ENCODE data around the gene NRXN3. TPM values are rescaled to one million over a fixed set of nuclear protein-coding genes. Genes with fewer than 3 reads are reported as not detected.
A peak's percentile ranks its signal among the peaks of the same experiment; 100 is the strongest.

The NRXN3 gene
- total RNA-seq, 4 donors from 2014 or later = 0.04 to 0.16 TPM; not detected in 2

DNA sequence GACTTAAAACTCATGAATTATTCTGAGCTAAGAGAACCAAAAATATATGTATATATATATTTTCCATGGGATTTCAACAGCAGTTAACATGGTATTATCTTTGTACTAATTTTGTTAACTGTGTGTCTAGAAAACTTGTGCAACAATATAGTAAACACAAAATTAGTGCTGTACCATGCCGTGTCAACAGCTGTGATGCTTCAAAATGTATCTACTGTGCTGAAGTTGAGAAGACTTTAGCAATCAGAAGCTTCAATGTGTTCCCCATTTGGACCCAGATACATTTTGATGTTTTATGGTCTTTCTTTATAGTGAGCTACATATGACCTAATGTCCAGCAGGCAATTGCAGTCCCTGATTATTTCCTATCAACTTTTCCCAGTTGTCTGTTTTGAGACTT is 1635.5 kb downstream of the NRXN3 start:
- Histone ChIP-seq H3K36me3 (no peaks in the 10 kb centered on the region), H3K27me3 (no peaks in the 10 kb centered on the region), H3K4me3 (no peak overlapping the region), H3K9me3 (no peaks in the 10 kb centered on the region), H3K27ac (no peak overlapping the region), H3K4me1 (peaks cover 0 to 5% of the 10 kb centered on the region in 2 donors)
- DNase-seq (no peak), ATAC-seq (no peak)
- intact Hi-C loops (cut with DNase I; ENCODE audit: low total_unique reads) (no loop called here), in situ Hi-C loops (cut with MboI; ENCODE audit: low sequenced_read_pairs in 4 of 4) (no loop called here)
- no peak for TF ChIP-seq POLR2A (IDR thresholded peaks at IDR 0.05)
- TF ChIP-seq, protein P1, sequence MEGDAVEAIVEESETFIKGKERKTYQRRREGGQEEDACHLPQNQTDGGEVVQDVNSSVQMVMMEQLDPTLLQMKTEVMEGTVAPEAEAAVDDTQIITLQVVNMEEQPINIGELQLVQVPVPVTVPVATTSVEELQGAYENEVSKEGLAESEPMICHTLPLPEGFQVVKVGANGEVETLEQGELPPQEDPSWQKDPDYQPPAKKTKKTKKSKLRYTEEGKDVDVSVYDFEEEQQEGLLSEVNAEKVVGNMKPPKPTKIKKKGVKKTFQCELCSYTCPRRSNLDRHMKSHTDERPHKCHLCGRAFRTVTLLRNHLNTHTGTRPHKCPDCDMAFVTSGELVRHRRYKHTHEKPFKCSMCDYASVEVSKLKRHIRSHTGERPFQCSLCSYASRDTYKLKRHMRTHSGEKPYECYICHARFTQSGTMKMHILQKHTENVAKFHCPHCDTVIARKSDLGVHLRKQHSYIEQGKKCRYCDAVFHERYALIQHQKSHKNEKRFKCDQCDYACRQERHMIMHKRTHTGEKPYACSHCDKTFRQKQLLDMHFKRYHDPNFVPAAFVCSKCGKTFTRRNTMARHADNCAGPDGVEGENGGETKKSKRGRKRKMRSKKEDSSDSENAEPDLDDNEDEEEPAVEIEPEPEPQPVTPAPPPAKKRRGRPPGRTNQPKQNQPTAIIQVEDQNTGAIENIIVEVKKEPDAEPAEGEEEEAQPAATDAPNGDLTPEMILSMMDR (IDR thresholded peaks at IDR 0.05 in 4 of 5, conservative IDR thresholded peaks at IDR 0.05 in 1 of 5) = no peak

DNA sequence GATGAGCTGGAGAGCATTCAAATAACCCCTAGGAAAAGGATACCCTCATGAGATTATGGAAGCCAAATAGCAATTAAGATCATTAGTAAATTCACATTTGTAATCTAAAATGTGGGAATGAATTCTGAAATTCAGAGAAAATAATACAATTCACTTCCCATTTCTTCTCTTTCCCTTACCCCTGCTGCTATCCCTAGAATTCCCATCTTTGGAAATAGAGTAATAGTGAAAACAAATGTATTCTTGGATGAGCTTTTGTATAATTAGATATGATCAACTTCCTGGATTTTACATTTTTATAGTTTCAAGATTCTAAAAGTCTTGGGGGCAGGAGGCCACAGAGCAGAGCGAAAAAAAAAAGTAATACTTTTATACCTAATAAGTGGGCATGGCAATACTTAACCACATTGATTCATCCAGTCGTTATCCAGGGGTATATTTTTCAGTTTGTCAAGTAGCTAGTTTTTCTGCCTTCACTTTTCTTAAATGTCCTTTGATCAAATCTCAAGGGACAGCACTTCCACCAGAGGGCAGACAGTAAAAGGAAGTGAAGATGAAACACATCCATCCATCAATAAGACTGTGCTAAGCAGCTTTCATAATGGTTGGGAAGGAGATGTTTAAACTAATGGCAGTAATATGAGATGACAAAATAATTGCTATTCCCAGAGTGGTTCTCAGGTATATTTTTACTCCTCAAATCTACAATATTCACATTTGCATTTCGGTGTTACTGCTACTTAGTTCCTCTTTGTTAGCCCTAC is 1639.9 kb downstream of the NRXN3 start:
- DNase-seq = no peak
- Histone ChIP-seq H3K9me3 (no peaks in the 10 kb centered on the region), H3K36me3 (no peaks in the 10 kb centered on the region), H3K4me1 (no peaks in the 10 kb centered on the region), H3K4me3 (no peak overlapping the region), H3K27me3 (no peaks in the 10 kb centered on the region), H3K27ac (no peak overlapping the region)
- no peak for ATAC-seq
- intact Hi-C loops (cut with DNase I; ENCODE audit: low total_unique reads) (no loop called here), in situ Hi-C loops (cut with MboI; ENCODE audit: low sequenced_read_pairs in 4 of 4) (no loop called here)
- TF ChIP-seq, protein P1 (IDR thresholded peaks at IDR 0.05 in 4 of 5, conservative IDR thresholded peaks at IDR 0.05 in 1 of 5) = peak in 1 of 5 experiments; percentile 16
- TF ChIP-seq POLR2A (IDR thresholded peaks at IDR 0.05) = no peak

DNA sequence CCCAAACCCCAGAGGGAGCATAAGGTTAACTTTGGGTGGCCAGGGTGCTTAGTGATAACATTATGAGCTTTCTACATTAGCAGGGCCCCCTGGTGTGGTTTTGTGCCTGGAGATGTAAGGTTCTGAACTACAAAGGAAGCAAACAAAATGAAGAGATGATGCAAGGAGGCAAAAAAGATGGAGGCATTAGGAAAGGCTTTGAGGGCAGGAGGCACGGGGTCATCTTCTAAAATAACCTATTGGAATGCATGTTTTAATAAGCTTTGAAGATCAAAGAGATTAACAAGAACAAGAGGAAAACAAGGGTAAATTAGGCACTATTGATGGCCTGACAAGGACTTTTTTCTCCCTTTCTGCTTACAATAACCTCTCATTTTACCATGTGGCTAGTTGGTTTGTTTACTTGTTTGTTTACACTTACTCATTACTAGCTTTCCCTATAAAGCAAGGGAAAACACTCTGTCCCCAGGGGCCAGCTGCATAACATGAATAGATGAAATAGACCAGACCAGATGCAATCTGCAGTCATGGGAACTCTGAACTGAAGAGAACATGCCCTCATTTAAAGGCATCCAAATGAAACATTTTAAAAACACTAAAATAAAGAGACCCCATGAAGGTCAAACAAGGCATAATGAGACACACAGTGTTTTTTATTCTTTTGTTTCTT is 1650.8 kb downstream of the NRXN3 start:
- H3K9me3 ChIP-seq = no peaks in the 10 kb centered on the region
- intact Hi-C loops (cut with DNase I; ENCODE audit: low total_unique reads) (no loop called here), in situ Hi-C loops (cut with MboI; ENCODE audit: low sequenced_read_pairs in 4 of 4) (no loop called here)
- no peak overlapping the region for H3K27ac ChIP-seq
- no peaks in the 10 kb centered on the region for H3K27me3 ChIP-seq
- DNase-seq (no peak), ATAC-seq (no peak)
- TF ChIP-seq, protein P1 (IDR thresholded peaks at IDR 0.05 in 4 of 5, conservative IDR thresholded peaks at IDR 0.05 in 1 of 5) = no peak
- no peak for TF ChIP-seq POLR2A (IDR thresholded peaks at IDR 0.05)
- H3K4me3 ChIP-seq = no peak overlapping the region
- H3K36me3 ChIP-seq = no peaks in the 10 kb centered on the region
- H3K4me1 ChIP-seq = peaks cover 3 to 5% of the 10 kb centered on the region in 2 donors

DNA sequence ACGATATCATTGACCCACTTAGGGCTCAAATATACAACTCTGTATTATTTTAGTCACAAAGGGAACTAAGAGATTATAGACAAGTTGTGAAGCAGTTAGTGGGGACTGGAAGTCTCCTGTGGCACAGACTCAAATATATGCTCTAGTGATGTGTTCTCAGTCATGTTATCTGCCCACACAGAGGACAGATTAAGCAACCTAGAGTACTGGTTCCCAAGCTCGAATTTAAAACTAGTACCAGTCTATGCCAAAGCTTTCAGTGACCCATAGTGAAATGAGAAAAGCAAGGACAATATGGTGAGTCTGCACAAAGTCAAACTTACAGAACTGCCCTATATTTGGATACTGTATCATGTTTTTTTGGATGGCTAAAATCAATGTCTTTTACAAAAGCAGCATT is 1651.9 kb downstream of the NRXN3 start:
- H3K9me3 ChIP-seq = no peaks in the 10 kb centered on the region
- intact Hi-C loops (cut with DNase I; ENCODE audit: low total_unique reads) (no loop called here), in situ Hi-C loops (cut with MboI; ENCODE audit: low sequenced_read_pairs in 4 of 4) (no loop called here)
- H3K36me3 ChIP-seq = no peaks in the 10 kb centered on the region
- H3K4me3 ChIP-seq = no peak overlapping the region
- ATAC-seq (peak in 1 of 2 donors; percentile 55), DNase-seq (no peak)
- TF ChIP-seq, protein P1 (IDR thresholded peaks at IDR 0.05 in 4 of 5, conservative IDR thresholded peaks at IDR 0.05 in 1 of 5) = no peak
- TF ChIP-seq POLR2A (IDR thresholded peaks at IDR 0.05) = no peak
- H3K27ac ChIP-seq = no peak overlapping the region
- H3K4me1 ChIP-seq = peaks cover 3 to 5% of the 10 kb centered on the region in 2 donors
- H3K27me3 ChIP-seq = no peaks in the 10 kb centered on the region
